Inflammatory macrophage treated with lipopolysaccharide for 4 hours (primary cell): ENCODE data around the gene APOA1.

ENCODE experiments used
- DNase-seq: peaks from one replicate; pipeline ENCODE4 v3.0.0-alpha.2; 2020

Gene APOA1

GRCh38 chr11:116837231-116838091, at the start of gene APOA1:
Gene APOA1 (minus strand): TSS chr11:116837622. CDS start chr11:116837387, 235 bp downstream.
- no peak for DNase-seq

- no peak for DNase-seq
These were observed 48.7 kb upstream of the APOA1 start for GRCh38 chr11:116885951-116886655.

- DNase-seq: no peak
These were observed 45.0 kb upstream of the APOA1 start for GRCh38 chr11:116882386-116882785.

- no peak for DNase-seq
These were observed 43.7 kb upstream of the APOA1 start for GRCh38 chr11:116881143-116881542.

- DNase-seq: peak; percentile 70
These were observed 42.6 kb upstream of the APOA1 start for GRCh38 chr11:116879800-116880625.

- DNase-seq: no peak
These were observed 39.2 kb upstream of the APOA1 start for GRCh38 chr11:116876656-116877055.

- DNase-seq: no peak
These were observed 37.8 kb upstream of the APOA1 start for GRCh38 chr11:116875194-116875593.

GRCh38 chr11:116874251-116874650, 36.8 kb upstream of the APOA1 start:
- DNase-seq: no peak

GRCh38 chr11:116873381-116873780, 36.0 kb upstream of the APOA1 start:
- no peak for DNase-seq

- peak; percentile 47 for DNase-seq
These were observed 33.8 kb upstream of the APOA1 start for GRCh38 chr11:116871248-116871647.

GRCh38 chr11:116870054-116870453, 32.6 kb upstream of the APOA1 start:
- no peak for DNase-seq

- DNase-seq: no peak
These were observed 32.2 kb upstream of the APOA1 start for GRCh38 chr11:116869610-116870009.

GRCh38 chr11:116868066-116868465, 30.6 kb upstream of the APOA1 start:
- no peak for DNase-seq

- no peak for DNase-seq
These were observed 30.2 kb upstream of the APOA1 start for GRCh38 chr11:116867619-116868018.

- DNase-seq: no peak
These were observed 29.5 kb upstream of the APOA1 start for GRCh38 chr11:116866804-116867455.

- DNase-seq: no peak
These were observed 28.3 kb upstream of the APOA1 start for GRCh38 chr11:116865696-116866095.

GRCh38 chr11:116864531-116864930, 27.1 kb upstream of the APOA1 start:
- DNase-seq: no peak

- no peak for DNase-seq
These were observed 25.5 kb upstream of the APOA1 start for GRCh38 chr11:116862951-116863350.

GRCh38 chr11:116862185-116862584, 24.8 kb upstream of the APOA1 start:
- no peak for DNase-seq

- DNase-seq: no peak
These were observed 24.1 kb upstream of the APOA1 start for GRCh38 chr11:116861539-116861938.

- peak; percentile 4 for DNase-seq
These were observed 22.9 kb upstream of the APOA1 start for GRCh38 chr11:116860303-116860702.

- DNase-seq: no peak
These were observed 21.8 kb upstream of the APOA1 start for GRCh38 chr11:116859175-116859574.

GRCh38 chr11:116857936-116858335, 20.5 kb upstream of the APOA1 start:
- DNase-seq: no peak
